Activated CD4-positive, alpha-beta T cell treated with anti-CD3 and anti-CD28 coated beads, Interleukin-10, Interleukin-2, amounts not matched to agents 100 ng/mL and 50 ng/mL, durations not matched to agents 16 hours and 8 hours (primary cell): ENCODE results near the gene ZCCHC3.

Source experiments
- DNase-seq: peaks from one replicate; pipeline ENCODE4 v3.0.0-alpha.2; 2020

ZCCHC3 gene

GRCh38 chr20:286508-286907 is 10.9 kb upstream of the ZCCHC3 start:
- no peak for DNase-seq

- DNase-seq: no peak
Observed at GRCh38 chr20:288956-289692, 8.2 kb upstream of the ZCCHC3 start.

- DNase-seq: no peak
Observed at GRCh38 chr20:289693-290083, 7.7 kb upstream of the ZCCHC3 start.

- DNase-seq: peak; percentile 91
Observed at GRCh38 chr20:290084-290831, 7.1 kb upstream of the ZCCHC3 start, which contains the start of gene C20orf96. Gene C20orf96, minus strand, starts transcription at chr20:290750. Its CDS starts 140 bp downstream, at chr20:290610.

GRCh38 chr20:294602-295001 is 2.8 kb upstream of the ZCCHC3 start:
- no peak for DNase-seq

- DNase-seq: no peak
Observed at GRCh38 chr20:295804-296203, 1.6 kb upstream of the ZCCHC3 start.

GRCh38 chr20:297925-298775 is 780 bp downstream of the ZCCHC3 start:
- DNase-seq: peak; percentile 69

- DNase-seq: no peak
Observed at GRCh38 chr20:298776-299391, 1.5 kb downstream of the ZCCHC3 start.

GRCh38 chr20:300345-300990 is 3.1 kb downstream of the ZCCHC3 start:
- DNase-seq: no peak

GRCh38 chr20:301886-302848 is 4.8 kb downstream of the ZCCHC3 start:
- DNase-seq: peak; percentile 42

GRCh38 chr20:305745-306144 is 8.4 kb downstream of the ZCCHC3 start:
- DNase-seq: no peak

GRCh38 chr20:308427-309038 is 11.2 kb downstream of the ZCCHC3 start:
- DNase-seq: no peak

GRCh38 chr20:309306-309840 is 12.0 kb downstream of the ZCCHC3 start:
- DNase-seq: no peak

GRCh38 chr20:309841-310644 is 12.7 kb downstream of the ZCCHC3 start:
- DNase-seq: peak; percentile 91

- DNase-seq: no peak
Observed at GRCh38 chr20:310645-311044, 13.3 kb downstream of the ZCCHC3 start.

- DNase-seq: no peak
Observed at GRCh38 chr20:311609-312008, 14.2 kb downstream of the ZCCHC3 start.

- no peak for DNase-seq
Observed at GRCh38 chr20:312067-312466, 14.7 kb downstream of the ZCCHC3 start.

GRCh38 chr20:312866-313265 is 15.5 kb downstream of the ZCCHC3 start:
- no peak for DNase-seq

- no peak for DNase-seq
Observed at GRCh38 chr20:313402-313801, 16.0 kb downstream of the ZCCHC3 start.

- DNase-seq: no peak
Observed at GRCh38 chr20:313948-314347, 16.6 kb downstream of the ZCCHC3 start.
